GM18520 (cell line): ENCODE results near the gene BRCC3.

Experiments used
- ATAC-seq: cut with Tn5 transposase; IDR thresholded peaks from one replicate; pipeline ENCODE4 v1.9.1; 2021; ENCODE audit not compliant: unreplicated experiment

The BRCC3 gene

GRCh38 chrX:155070975-155071693 is at the start of gene BRCC3, which contains the start of the genes CMC4 and MTCP1:
Gene BRCC3, plus strand, starts transcription at chrX:155071508. Its CDS starts 20 bp downstream, at chrX:155071528.
Gene CMC4, minus strand, starts transcription at chrX:155071136. Its CDS starts 7,113 bp downstream, at chrX:155064023.
Gene MTCP1, minus strand, starts transcription at chrX:155071136. Its CDS starts 5,126 bp downstream, at chrX:155066010.
- ATAC-seq: peak; percentile 77

DNA sequence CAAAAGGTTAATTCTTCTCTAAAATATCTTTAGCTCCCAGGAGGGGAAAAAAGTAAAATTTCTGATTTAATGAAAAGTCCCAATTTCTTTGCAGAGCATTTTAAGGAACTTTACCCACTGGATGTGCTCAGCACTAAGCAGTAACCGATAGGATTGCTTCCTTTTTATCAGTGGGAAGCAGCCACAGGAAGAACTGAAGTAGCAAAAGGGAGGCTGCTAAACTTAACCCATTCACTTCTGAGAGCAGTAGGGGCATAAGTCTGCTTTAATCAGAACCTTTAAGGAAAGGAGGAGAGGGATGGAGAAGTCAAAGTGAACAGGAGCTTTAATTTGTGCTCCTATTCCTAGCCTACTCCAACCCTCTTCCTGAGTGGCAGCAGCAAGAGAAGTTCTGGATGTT is 48.7 kb upstream of the BRCC3 start, which contains the start of gene F8:
Gene F8, minus strand, starts transcription at position 139 of the 400 bp plus-strand sequence. CDS start 171 bp downstream, outside the sequence.
- no peak for ATAC-seq

DNA sequence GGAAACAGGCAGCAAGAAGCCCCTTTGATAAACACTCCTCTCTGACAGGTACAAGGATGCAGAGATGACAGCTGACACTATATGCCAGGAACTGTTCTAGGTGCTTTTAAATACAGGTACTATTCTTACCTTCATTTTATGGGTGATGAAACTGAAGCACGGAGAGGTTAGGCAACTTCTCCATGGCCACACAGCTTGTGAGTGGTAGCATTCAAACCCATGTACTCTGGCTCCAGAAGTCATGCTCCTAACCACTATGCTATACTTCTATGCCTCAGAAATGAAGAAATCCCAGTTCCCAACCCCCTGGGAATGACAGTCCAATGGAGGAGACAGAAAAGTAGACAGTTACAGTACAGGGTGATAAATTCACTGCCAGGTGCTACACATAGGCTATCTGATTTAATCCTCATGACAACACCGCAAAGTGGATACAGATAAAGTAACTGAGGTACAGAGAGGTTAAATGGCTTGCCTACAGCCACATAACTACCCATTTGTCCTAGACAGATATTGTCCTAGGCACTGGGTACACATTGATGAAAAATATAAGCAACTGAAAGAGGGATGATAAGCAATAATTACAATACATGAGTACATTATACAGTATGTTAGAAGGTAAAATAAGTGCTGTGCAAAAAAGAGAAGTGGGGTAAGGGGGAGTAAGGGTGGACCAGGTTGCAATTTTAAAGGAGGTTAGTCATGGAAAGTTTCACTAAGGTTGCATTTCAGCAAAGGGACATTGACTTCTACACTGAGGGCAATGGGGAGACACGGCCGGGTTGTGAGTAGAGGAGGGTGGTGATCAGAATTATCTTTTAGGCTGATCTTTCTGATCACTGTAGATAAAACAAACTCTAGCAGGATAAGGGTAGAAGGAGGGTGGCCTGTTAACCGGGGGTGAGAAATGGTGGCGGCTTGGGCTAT is 47.1 kb upstream of the BRCC3 start:
- ATAC-seq: no peak

DNA sequence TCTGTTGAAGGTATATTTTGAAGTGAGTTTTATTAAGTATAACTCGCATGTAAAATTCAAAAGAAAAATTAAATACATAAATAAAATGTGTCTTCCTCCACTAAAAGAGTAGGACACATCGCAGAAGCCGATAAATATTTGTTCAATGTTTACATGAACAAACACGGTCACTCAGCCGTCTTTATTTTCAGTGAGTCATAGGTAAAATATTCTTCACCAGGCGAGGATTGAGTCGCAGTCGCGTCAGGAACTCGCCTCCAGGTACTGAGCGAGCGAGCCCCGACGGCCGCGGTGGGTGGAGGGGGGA is 44.9 kb upstream of the BRCC3 start:
- ATAC-seq: no peak

DNA sequence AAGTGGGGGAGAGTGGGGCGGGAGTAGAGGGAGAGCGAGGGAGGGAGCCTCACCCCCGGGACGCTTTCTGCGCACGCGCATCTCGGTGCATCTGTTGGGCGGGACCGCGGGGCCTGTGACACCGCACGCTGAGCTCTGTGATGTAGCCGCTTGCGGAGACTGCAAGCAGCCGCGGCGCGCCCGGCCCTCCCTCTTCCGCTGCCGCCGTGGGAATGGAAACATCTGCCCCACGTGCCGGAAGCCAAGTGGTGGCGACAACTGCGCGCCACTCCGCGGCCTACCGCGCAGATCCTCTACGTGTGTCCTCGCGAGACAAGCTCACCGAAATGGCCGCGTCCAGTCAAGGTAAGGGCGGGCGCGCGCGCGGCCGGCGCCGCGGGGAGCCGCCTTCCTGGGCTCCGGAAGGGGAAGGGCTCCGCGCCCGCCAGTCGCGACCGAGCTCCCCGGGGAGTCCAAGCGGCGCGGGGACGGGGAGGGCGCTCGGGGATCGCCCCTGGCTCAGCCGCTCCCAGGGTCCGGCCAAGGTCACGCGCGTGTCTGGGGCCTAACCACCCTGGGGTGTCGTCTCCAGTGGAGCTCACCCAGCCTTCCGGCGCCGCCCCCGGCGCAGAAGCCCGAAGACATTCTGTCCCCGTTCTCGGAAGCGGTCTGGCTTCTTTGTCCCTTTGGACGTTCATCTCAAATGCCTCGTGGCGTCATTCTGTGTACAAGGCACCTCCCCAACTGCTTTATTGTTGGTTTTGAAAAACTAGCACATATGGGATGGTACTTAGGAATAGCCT is 44.4 kb upstream of the BRCC3 start, which contains the start of gene FUNDC2:
Gene FUNDC2, plus strand, starts transcription at position 118 of the 782 bp plus-strand sequence. Its CDS starts 95 bp downstream, at position 213.
- ATAC-seq: peak; percentile 91

- ATAC-seq: no peak
Observed at GRCh38 chrX:155027509-155028066, 43.7 kb upstream of the BRCC3 start.

DNA sequence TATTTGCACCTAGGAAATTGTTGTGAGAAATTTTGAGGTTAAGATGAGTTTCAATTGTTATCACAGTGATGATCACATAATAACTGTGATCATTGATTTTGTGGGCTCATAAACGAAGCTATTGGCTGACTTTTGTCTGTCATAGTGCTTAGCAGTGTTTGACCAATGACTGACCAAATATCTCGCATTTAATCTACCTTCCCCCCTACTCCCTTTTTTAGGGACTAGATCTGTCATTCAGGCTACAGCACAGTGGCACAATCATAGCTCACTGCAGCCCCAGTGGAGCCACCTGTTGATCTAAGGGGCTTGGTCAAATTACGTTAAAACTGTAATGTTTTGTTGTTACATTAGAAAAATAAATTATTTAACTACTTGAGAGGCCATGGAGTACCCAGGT is 43.2 kb upstream of the BRCC3 start:
- ATAC-seq: no peak

GRCh38 chrX:155028877-155029291 is 42.4 kb upstream of the BRCC3 start:
- ATAC-seq: no peak

DNA sequence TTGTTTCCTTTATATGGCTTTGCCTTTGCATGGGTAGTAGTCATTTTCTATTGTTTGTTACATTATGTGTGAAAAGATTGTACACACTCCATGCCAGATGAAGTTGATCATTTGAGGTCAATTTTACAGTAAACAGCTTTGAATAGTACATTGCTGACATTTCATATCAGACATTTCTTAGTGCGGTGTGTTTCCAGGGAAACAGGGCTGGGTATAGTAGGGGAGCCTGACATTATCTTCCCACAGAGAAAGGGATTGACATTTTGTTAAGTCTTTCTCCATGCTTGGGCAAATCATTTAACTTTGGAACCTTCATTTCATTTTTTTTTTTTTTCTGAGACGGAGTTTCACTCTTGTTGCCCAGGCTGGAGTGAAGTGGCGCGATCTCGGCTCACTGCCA is 39.7 kb upstream of the BRCC3 start:
- ATAC-seq: no peak

DNA sequence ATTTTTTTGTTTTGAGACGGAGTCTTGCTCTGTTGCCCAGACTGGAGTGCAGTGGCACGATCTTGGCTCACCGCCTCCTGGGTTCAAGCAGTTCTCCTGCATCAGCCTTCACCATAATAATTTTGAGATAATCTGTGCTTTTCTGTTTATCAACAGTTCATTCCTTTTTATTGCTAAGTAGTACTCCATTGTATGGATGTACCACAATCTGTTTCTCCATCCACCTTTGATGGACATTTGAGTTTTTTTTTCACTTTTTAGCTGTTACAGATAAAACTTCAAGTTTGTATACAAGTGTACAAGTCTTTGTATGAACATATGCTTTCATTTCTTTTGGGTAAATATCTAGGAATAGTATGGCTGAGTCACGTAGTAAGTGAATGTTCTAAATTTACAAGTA is 35.6 kb upstream of the BRCC3 start:
- no peak for ATAC-seq

DNA sequence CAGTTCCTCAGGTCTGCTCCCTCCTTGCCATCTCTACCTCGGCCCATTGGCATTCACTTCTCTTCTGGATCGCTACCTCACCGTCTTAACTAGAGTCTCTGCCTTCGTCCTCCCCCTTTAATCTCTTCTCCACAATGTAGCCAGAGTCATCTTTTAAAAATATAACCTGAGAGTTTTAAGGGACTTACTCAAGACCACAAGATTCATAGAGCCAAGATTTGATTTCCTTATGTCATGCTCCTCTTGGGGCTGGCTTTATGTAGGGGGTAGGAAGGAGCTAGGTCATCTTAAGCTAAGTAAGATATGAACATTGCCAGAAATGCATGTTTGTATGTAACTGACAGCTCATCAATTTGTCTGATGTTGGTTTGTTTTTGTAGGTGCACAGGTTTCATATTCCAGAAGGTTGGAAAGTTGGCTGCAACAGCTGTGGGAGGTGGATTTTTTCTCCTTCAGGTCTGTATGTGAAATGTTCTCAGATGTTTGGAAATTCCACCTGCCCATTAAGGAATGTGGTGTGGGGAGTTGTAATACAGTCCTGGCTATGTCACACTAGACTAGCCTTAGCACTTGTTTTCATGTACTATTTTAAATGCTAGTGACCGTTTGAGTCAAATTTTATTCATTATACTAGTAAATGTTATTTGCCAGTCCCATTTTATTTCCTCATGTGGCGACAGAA is 25.0 kb upstream of the BRCC3 start:
- no peak for ATAC-seq

- no peak for ATAC-seq
Observed at GRCh38 chrX:155046811-155047528, 24.3 kb upstream of the BRCC3 start.

DNA sequence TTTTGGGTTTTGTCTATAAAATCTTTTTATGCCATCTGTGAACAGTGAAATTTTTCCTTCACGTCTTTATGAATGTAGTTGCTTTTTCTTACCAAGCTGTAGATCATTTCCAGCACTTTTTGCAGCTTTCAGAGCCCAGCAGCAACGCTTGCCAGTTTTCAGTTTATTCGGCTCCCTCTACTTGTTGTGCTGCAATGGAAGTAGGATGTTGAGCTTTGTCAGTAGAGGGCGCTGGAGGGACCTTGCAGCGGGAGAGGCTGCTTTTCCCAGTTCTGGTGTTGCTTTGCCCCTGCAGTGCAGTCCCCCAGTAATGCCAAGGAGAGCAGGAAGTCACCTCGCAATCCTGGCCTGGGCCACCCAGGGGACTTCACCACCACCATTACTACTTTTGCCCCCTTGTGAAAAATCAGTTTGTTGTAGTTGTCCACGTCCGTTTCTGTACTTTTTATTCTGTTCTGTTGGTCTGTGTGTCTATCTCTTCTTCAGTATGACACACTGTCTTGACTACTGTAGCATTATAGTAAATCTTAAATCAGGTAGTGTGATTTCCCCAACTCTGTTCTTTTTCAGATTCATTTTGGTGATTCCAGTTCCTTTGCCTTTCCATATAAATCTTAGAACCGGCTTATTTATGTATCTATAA is 22.2 kb upstream of the BRCC3 start:
- no peak for ATAC-seq

GRCh38 chrX:155052738-155053498 is 18.4 kb upstream of the BRCC3 start:
- no peak for ATAC-seq

DNA sequence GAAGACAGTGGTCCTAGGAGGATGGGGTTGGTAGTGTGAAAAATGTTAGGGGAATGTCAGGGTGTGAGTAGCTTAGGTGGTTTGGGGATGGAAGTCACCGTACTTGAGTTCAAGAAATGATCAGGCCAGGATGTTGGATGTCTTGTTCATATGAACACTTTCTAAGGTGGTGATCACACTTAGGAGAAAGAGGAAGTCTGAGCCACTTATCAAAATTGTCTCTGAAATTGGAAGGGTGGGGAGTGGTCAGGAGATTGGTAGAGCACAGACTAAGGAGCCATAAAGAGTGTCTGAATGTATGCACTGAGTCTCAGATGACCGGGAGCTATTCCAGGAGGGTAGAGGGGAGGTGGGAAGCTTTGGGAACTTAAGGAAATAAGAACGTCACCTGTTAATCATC is 17.7 kb upstream of the BRCC3 start:
- ATAC-seq: no peak

DNA sequence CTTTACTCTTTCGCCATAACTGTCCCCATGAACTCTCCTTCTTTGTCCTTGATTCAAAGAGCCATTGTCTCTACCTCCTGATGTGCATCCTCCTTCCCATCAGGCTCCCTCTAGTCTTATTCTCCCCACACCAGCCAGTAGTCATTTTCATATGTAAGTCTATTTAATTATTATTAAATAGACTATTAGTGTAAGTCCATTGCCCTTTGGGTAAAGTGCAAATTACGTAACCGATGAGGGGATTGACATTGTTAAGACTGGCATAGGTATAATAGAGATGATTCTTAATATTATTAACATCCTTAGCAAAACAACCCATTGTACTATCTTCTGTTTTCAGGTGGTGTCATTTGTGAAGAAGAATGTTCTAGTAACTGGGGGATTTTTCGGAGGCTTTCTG is 17.1 kb upstream of the BRCC3 start:
- no peak for ATAC-seq

DNA sequence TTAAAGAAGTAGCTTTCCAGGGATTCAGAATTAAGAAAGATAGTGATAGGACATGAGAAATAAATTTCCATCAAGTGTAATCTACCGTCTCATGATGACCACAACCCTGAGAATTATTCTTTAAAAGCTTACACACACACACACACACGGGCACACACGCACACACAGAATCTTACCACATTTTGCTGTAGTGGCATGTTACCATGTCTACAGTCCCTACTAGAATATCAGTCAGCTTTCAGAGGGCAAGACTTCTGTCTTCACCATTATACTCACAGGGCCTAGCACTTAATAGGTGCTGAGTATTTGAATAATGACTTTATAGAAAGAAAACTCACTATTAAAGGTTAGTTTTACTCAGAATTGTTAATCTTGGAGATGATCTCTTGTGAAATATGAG is 15.8 kb upstream of the BRCC3 start:
- ATAC-seq: no peak

DNA sequence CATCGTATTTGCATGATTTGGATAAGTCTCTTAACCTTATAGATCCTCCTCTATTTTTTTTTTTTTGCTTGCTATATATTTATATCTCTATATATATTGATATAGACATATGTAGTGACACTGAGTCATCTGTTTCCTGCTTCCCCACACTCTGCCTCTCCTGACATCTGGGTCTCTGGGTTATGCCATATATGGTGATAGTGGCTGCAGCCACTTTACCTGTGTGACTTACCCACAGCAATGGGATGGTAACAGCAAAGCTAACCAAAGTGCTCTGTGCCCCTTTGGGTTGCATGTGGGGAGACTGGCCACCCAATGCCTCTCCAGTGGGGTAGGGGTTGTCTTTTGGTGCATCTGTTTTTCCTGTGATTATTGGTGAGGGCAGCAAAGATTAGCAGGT is 14.8 kb upstream of the BRCC3 start:
- no peak for ATAC-seq
